GM18508 (cell line): Measurements from ENCODE around the gene SSC5D.
"Not testable (repeated sequence)": the region's sequence is repeated elsewhere in the genome, so short reads cannot be mapped to it uniquely, and the experiment has no call there.

Experiments used
- ATAC-seq: cut with Tn5 transposase; IDR thresholded peaks from one replicate; pipeline ENCODE4 v1.9.1; 2021; ENCODE audit warnings: moderate number of reproducible peaks; ENCODE audit not compliant: insufficient read depth, unreplicated experiment

SSC5D gene

GRCh38 chr19:55486043-55486970 is 1.9 kb upstream of the SSC5D start:
- no peak for ATAC-seq

GRCh38 chr19:55486971-55487923 is 989 bp upstream of the SSC5D start:
- no peak for ATAC-seq

GRCh38 chr19:55488986-55489710 is 912 bp downstream of the SSC5D start:
- ATAC-seq, result no peak

GRCh38 chr19:55489711-55490477 is 1.7 kb downstream of the SSC5D start:
- no peak for ATAC-seq

- ATAC-seq, result no peak
Observed at GRCh38 chr19:55490478-55491432, 2.5 kb downstream of the SSC5D start.

DNA sequence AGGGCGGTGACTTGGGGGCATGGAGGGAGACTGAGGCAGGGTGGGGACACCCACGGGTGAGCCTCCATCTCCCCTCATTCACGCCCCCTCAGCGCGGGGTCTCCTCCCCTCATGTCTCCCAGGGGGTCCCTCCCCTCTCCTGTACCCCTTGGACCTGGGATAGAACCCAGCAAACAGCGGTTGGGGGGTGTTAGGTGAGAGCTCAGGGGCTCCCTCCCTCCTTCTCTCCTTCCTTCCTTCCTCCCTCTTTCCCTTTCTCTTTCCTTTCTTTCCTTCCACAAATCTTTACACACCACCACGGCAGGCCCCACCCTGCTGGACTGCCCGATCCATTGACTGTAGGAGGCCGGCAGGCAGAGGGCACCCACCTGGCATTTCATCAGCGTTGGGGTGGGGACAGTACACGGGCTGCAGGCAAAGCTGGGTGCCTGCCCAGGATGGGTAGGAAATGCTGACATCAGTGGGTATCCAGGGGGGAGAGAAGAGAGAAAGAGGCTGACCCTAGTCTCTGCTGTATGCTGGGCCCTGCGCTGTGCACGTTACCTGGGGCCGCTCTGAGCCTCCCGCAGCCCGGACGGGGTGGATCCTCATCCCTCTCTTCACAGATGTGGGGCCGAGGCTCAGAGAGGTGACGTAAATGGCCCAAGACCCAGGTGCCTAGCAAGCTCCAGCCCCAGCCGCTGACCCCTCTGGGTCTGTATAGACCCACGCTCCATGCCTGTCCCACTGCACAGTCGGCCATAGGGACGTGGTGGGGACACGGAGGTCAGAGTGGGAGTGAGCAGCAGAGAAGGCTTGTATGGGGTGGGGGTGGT is 3.5 kb downstream of the SSC5D start:
- no peak for ATAC-seq

DNA sequence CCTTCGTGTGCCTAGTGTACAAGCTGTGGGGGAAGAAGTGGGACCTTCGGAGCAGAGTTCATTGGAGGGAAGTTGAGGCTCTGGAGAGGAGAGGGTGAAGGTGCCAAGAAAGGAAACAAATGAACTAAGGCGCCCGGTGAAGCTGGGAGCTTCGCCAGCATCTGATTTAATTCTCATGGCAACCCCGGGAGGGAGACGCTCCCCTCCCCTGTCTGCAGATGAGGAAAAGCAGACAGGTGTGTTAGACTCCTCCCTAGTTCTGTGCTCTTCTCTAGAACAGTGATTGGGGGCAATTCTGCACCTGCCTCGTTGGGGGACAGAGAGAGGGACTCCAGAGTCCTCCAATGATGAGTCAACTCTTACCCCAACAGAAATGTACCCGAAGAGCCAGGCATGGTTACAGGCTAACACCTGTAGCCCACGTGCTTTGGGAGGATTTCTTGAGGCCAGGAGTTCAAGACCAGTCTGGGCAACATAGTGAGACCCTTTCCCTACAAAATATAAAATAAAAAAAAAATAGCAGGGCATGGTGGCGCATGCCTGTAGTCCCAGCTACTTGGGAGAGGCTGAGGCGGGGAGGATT is 4.2 kb downstream of the SSC5D start:
- ATAC-seq, result no peak

GRCh38 chr19:55493052-55493644 is 4.9 kb downstream of the SSC5D start:
- ATAC-seq, result no peak

- no peak for ATAC-seq
Observed at GRCh38 chr19:55493645-55494171, 5.5 kb downstream of the SSC5D start.

GRCh38 chr19:55494172-55494761 is 6.0 kb downstream of the SSC5D start:
- no peak for ATAC-seq

- ATAC-seq, result no peak
Observed at GRCh38 chr19:55495646-55496349, 7.6 kb downstream of the SSC5D start.

GRCh38 chr19:55496820-55497219 is 8.6 kb downstream of the SSC5D start:
- ATAC-seq, result not testable (repeated sequence)

- no peak for ATAC-seq
Observed at GRCh38 chr19:55497763-55498162, 9.5 kb downstream of the SSC5D start.

DNA sequence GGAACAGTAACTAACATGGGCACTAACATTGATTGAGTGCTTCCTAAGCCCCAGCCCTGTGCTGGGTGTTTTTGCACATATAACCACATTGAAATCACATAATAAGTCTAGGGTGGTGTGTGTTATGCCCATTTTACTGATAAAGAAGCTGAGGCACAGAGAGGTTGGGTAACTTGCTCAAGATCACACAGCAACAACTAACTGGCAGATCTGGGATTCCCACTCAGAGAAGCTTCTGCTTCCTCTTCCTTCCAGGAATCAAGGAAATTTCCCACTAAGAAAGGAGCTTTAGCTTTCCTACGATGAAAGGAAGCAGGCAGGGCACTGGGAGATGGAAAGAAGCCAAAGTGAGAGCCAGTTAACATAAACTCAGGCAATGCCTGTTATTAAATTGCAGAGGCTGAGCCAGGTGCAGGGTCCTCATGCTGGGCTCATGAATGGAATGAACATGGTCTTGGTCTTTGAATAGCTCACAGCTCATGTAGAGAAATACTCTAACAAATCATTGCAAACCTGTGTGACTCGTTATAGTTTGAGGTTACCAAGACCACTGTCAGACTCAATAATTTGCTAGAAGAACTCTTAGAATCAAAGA is 10.1 kb downstream of the SSC5D start:
- no peak for ATAC-seq

DNA sequence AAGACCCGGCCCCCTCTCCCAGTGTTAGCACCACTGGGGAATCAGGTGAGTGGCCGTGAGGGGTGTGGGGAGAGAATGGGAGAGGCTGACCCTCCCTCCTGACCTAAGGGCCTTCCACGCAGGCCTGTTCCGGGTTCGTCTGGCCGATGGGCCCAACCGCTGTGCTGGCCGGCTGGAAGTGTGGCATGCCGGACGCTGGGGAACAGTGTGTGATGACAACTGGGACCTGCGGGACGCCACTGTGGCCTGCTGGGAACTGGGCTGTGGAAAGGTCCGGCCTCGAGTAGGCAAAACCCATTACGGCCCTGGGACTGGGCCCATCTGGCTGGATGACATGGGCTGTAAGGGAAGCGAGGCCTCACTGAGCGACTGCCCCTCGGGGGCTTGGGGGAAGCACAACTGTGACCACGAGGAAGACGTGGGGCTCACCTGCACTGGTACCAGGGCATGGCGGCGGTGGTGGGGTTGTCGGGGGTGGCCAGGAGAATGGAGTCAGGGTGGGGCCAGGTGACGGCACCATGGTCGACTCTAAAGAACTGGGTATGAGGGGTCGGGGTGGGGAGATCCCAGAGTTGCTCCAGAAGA is 12.2 kb downstream of the SSC5D start:
- ATAC-seq, result no peak
